ENCODE measurements around the gene TNN.

Gene TNN

DNA sequence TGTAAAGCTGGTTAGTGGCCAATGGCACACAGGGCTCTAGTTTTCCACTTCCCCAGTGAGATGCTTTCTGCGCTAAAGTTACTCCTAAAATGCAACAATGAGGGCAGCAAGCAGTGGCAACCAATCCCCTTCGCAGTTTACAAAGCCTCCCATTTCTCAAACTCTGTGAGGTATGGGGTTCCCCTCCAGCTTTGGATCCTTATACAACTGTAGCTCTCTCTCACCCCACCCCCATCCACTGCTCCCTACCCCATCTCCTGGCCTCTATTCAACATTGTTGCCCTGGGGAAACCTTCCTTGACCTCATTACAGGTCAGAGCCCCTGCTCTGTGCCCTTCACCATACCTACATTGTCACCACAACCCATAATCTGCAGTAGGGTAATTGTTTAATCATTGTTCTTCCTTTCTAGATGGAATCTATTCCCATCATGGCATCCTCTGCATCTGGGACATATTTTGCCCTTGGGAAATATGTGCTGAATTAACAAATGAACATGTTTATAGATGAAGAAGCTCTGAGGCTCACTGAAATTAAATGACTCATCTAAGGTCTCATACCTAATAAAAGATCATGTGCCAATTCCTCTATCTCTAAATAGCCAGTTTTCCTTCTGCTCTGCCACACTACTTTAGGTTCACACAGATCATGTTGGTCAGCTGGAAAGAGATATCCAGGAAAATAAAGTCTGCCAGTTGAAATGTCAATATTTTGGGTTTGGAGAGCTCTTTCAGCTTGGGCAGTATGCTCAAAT is 112.4 kb downstream of the TNN start:
- no peak for DNase-seq

DNA sequence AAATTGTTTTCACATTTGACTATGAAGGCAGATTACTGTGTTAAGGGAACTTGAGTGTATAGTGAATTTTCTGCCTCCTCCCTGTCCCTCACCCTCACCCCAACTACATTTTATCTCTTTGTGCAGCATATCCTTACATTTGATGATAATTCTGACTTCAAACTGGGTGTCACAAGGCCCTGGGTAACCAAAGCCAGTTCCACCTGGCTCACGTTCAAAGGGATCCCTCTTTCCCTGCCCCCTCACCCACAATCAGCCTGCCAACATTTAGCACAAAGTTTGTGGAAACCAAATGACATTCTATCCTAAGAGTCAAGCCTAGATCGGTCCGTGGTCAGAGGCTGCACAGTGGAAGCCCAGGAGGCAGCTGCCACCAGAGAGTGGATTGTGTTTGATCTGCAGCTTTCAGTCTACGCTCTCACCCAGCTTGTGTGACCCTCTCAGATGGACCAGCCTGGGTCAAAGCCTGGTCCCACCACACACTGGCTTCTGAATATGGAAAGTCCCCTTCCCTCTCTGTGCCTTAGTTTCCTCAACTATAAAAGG is 114.6 kb downstream of the TNN start:
- DNase-seq, result no peak

DNA sequence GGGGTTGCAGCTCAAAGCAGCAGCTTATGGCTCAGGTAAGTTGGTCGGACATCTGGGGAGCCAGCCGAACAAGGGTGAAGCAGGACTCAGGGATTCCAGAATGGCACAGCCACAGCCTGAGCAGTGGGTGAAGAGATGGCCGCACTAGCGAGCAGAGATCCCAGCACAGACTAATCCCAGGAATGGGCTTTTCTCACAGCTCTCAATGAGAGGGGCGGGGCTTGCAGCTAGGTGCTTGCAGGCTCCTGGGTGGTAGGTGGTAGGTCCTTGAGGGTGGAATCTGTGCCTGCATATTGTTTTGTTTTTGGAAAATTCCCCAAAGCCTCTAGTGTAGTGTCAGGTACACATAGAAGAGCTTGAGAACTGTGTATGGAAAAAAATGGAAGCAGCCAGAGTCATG is 116.0 kb downstream of the TNN start:
- DNase-seq, result no peak

DNA sequence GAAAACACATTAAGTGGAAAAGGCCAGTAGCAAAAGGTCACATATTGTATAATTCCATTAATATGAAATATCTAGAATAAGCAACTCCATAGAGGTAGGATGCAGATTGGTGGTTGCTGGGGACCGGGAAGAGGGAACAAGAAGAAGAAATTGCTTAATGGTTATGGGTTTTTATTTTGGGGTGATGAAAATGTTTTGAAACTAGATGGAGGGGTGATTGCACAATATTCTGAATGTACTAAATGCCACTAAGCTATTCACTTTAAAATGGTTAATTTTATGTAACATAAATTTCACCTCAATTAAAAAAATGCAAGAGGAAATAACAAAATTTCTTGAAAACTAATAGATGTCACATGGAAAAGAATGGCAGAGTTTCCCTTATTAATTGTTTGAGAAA is 118.3 kb downstream of the TNN start:
- DNase-seq, result no peak

DNA sequence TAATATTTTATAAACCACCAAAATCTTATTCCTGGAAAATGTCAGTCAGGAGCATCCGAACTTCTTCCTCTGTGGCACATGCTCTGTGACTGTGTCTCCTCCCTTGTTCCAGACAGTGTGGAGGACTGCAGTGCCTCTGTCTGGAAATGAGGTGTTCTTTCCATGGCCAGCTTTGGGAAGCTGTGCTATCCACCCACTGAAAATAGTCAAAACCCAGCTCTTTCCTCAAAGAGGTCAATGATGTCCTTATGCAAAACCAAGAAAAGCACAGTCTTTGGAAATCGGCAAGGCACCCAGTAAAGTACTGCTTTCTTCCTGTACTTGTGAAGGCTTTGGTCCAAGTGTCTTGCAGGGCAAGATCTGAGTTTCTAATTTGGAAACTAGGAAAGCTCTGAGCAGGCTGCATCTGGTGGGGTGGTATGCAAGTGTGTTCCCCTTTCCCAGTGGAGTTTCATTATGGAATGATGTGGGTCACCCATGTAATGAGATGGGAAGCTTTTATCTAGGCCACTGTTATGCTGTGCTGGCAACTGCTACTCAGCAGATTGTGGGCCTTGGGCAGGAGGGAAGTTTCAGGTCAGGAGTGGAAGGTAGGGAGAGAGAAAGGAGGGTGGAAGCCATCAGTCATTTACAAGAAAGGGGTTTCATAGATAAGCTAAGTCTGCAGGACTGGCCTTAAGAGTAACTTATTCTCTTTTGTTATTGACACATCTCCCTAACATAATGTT is 119.0 kb downstream of the TNN start:
- no peak for DNase-seq

DNA sequence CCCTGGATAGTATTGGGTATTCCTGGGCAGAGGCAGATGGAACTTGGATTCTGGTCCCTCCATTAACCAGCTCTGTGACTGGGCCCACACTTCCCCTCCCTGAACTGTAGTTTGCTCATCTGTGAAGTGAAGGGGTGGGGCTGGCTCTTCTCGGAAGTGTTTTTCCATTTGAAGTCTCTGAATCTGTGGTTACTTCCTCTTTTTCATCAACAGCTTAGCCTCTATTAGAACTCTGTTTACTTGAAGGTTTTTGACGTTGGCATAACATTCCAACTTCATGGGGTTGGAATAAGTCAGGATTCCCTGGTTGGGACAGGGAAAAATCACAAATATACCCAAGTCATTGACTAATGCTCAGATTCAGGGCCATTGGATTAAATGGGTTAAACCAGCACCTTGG is 121.3 kb downstream of the TNN start:
- DNase-seq, result peak; percentile 55

DNA sequence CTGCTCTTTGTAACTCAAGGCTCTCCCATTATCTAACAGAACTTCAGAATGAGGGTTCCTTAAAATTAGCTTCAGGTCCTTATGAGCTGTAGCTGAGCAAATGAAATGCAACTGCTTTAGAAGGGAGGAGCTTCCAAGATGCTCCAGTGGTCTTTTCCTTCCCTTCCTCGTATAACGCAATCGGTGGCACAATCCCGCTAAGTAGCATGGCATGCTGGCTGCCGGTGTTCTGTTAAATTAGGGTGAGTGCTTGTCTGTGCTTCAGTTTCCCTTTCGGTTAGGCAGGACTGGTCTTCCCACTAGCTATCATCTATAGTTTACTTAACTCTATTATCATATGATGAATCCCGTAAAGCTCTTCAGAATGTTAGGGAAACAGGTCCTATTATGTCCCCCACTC is 124.0 kb downstream of the TNN start:
- peak; percentile 19 for DNase-seq

DNA sequence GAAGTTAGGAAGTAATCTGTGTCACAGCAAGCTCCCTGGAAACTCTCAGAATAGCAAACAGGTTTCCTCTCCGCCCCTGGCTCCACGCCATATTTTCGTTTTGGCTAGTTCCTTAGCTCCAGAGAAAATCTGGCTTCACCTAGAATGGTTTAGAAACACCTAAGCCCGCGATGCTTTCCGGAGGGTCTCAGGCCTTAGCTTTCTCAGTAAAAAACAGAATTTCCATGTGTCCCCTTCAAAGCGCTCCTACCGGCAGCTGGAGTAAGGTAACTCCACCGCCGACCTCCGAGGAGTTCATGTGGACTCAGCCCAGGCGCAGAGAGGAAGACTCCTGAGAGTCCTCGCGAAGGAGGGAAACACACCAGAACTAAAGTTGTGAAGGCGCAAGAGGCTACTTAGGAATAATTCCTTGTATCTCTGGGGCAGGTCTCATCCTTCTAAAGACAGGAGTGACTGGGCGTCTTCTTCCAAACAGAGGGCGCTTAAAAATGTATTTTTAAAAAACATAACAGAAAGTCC is 124.5 kb downstream of the TNN start:
- DNase-seq, result peak; percentile 29

DNA sequence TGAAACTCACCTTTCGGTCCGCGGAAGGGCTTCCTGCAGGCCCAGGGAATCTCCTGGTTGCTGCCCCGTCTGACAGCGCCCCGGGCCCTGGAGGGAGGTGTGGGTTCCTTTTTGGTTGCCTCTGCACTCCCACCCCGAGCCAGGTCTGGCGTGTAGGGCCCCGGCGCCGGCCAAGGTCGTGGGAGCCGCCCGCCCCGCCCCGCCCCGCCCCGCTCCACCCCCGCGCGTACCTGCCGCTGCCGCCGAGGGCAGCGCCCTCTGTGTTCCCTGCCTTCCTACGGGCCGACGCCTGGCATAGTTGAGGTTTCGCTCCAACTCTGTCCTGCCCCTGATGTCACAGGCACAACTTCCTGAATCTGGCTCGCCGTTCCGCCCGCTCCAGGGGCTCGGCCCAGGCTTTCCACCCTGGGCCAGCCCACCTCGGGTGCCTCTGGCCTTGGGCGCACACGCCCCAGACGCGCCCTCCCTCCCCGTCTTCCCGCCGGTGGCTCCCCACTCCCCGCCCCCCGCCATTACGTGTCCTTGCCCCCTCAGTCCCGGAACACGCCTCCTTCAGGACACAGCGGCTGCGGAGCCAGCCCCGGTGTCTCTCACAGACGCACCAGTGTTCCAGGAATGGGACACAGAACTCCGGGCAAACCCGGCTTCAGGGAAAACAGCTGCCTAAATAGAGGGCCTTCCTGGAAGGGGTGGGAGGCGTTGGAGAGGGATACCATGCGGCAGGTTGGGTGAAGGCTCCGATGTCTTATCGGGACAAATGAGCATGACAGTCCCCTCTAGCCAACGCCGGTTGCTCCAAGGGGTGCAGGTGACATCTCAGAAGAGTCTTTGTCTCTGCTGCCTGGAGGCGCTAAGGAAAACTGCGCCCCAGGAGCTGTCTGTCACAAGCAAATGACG is 125.2 kb downstream of the TNN start, which contains the start of gene KIAA0040:
TSS of gene KIAA0040 (minus strand) at position 147 of the 897 bp plus-strand sequence. CDS start 31,763 bp downstream, outside the sequence.
- DNase-seq, result peak; percentile 66

DNA sequence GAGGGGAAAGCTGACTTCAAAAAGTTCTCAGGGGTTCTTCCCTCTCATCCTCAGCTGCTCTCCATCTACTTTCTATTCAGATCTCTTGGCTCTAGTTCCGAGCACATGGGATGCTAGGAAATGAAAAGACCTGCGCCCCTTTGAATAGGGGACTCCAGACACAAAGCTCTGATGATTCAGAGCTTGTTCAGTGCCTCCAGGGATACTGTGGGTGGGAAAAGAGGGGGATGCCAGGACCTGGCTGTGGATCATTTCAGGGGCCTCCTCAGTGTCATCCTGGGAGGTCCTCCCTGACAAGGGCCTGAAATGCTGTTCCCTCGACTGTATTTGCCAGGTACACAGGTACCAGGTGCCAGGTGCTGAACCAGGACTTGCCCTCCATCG is 125.9 kb downstream of the TNN start:
- no peak for DNase-seq

DNA sequence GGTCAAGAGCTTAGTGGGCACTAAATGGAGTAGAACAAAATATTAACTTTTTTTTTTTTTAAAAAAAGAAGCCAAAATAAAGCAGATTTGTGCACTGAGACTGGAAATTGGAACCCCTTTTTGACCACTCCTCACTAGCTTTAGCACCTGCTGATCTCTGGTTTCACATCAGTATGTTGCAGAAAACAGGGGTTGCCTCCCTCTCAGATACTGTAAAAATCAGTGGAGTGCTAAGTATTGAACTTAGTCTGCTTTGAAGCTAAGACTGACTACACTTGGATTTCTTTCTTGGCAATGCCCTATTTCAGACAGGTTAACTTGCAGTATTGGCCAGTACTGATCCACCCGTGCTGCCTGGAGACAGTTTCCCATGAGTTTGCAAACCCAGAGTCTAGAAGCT is 127.6 kb downstream of the TNN start:
- no peak for DNase-seq

DNA sequence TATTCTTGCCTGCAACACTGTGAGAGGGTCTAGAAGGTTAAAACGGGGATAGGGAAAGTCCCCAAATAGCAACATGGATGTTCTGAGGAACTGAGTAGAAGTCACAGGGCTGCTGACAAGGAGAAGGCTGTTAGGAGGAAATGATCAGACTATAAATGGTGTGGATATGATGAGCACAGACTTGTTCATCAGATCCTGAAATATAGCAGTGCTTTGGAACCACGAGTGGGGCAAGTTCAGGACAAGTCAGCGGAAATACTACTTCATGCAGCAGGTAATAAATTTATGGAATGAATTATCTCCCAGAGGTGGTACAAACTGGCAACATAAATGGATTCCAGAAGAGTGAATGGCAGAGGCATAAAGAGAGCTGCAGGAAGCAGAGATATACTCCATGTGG is 128.2 kb downstream of the TNN start:
- no peak for DNase-seq

DNA sequence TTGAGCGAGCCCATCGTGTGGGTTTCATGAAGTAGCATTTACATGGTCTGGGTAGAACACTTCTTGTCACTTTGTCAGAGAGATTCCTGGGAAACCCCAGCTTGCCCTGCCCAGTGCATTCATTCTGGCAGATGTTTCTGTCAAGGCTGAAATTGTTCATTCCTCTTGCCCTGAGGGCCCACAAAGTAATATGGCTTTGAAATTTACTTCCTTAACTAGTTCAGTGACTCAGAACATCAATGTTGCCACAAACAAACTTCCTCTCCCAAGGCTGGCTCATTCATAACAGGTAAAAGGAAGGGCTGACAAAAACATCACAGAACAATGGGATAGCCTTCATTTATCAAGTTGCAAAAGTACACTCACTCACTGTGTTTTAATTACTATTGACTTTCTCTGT is 129.9 kb downstream of the TNN start:
- DNase-seq, result no peak
